HG03095 (cell line): ENCODE data around the gene FAM3B.

Experiments
- ATAC-seq: cut with Tn5 transposase; IDR thresholded peaks from one replicate; pipeline ENCODE4 v1.9.1; 2021; ENCODE audit warnings: moderate library complexity; ENCODE audit not compliant: unreplicated experiment

Gene FAM3B

GRCh38 chr21:41367945-41368734 is 51.5 kb downstream of the FAM3B start:
- peak; percentile 59 for ATAC-seq

GRCh38 chr21:41368735-41369104 is 52.1 kb downstream of the FAM3B start:
- no peak for ATAC-seq

GRCh38 chr21:41369105-41369919 is 52.7 kb downstream of the FAM3B start:
- ATAC-seq, result peak; percentile 39

DNA sequence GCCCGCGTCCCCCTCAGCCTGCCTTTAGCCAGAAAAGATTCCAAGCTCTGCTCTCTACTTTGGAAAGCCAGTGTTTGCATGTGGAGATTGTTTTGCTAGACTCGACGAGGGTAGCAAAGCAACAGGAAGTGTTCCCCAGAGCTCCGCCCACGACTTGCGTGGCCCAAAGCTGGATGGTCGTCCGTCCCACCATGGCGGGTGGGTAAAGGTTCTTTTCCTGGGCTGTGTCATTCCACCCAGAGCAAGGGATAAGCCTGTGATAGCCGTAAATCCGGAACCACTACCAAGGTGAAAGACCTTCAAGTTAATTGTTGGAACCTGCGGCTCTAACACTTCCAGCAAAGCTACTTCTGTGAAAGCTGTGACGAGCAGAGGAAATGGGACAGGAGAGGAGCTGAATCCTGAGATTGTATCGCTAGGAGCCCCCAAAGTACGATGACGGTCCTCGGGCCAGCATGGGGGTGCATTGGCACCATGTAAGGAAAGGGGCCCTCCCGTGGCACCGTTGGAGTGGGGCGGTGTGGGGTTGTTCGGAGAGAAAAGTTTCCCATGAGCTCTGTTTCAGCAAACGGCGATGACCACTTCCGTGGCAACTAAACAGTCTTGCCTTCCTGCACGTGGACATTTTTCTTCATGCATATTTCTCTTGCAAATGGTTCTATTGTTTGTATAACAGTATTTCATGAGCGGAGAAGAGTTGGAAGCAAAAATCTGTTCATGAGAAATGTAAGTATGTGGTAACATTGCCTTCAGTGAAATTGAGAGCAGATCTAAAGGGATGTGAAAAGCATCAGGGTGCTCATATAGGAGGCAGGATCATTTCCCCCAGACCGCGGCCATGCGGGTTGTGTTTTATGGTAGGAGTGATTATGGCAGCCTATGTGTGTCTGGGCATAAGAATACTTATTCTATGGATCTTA is 53.6 kb downstream of the FAM3B start:
- no peak for ATAC-seq

DNA sequence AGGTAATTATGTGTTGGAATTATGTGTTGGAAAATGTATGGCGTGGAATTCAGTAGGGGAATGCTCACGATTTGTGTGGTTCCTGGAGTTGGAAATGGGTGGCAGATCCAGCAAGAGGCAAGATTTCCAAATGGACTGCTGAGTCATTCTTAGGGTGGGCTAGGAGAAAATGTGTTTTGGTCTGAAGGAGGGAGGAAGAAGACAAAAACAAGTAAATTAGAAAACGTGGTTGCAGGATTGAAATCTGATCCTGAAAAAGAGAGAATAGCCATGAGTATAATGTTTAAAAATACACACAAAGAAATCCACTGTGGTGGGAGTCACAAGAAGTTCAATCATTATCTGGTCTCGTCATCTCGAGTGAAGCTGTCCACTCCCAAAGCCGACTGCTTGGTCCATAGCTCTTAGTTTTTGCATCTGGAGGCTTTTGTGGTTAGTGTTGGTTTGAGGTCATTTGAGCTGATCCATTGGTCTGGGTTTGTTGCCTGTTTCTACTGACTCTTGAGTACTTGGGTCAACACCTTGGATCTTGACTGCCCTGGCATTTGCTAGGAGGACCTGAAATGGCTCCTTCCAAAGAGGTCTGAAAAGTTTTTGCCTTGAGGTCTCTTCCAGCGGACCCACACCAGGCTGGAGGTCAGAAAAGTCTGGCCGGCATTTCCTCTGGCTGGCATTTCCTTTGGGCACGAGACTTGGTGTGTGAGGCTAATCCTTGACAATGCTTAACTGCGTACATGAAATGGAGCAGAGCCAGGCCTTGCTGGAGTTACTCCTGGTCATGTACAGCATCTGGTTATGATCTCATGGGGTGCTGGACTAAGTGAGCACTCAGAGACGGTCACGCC is 54.5 kb downstream of the FAM3B start:
- no peak for ATAC-seq

DNA sequence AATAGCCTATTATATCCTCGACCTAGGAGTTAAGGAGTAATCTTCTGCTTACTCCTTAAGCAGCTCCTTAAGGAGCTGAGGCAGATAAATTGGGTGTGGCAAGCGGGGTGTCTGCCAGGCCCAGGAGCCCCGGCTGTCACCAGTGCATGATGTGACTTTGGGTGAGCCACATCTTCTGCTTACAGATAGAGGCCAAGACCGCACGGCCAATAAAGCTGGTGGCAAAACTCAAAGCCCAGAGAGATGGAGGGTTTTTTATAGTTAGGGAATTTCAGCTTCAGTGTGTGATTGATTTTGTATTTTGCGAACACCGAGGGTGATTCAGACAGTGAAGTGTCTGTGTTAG is 55.1 kb downstream of the FAM3B start:
- ATAC-seq, result no peak

GRCh38 chr21:41373253-41373652 is 56.7 kb downstream of the FAM3B start:
- no peak for ATAC-seq

DNA sequence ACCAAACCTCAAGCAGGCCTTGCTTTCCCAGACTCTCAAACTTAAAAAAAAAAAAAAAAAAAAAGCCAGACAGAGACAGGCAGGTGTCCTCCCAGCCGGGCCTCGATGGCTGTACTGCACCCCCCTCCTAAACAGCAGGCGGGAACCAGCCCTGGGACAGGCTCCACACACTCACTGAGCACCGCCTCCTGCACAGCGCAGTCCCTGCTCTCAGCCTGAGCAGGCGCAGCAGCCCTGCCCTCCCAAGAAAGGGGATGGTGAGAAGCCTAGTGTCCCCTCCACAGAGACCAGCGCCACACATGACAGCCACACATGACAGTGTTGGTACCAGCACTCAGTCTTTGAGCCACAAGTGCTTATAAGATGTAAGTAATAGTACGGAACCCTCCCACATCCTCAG is 57.2 kb downstream of the FAM3B start:
- no peak for ATAC-seq

GRCh38 chr21:41374177-41374712 is 57.6 kb downstream of the FAM3B start:
- no peak for ATAC-seq

DNA sequence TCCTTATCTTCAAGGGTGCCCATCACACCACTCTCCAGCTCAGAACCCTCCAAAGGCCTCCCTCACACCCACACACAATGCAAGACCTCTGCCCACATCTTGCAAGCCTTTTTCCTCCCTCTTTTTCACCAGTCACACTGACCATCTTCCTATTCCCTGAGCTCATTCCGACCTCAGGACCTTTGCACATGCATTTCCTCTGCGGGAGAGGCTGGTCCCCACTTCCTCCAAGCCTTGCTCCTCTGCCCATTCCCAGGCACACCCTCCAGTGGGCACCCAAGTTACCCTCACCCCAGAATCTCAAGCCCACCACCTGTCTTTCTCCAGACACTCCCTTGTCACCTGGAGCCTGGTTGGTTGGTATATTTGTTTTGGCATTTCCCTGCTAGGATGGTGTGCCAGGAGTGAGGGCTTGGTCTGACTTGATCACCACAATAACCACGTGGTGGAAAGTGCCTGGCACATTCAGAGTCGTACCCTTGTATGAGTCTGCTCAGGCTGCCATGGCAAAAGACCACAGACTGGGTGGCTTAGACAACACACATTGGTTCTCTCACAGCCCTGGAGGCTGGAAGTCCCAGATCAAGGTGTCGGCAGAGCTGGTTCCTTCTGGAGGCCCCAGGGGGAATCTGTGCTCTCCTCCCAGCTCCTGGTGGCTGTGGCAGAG is 58.4 kb downstream of the FAM3B start:
- ATAC-seq, result no peak

DNA sequence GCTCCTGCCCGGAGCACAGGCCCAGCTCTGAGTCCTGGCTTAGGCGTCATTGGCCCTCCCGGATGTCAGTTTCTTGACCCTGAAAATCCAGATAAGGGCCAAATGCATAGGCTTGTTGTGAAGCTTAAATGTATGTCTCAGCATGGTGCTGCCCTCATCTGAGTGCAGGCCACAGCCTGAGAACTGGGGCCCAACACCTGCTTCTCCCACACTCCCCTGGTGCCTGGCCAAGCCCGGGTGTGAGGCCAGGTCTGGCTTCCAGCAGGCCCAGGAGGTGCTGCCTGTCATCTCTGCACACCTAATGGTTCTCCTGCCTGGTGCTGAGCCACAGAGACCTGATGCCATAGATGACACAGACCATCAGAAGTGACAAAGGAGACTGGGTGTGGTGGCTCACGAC is 59.3 kb downstream of the FAM3B start:
- no peak for ATAC-seq

DNA sequence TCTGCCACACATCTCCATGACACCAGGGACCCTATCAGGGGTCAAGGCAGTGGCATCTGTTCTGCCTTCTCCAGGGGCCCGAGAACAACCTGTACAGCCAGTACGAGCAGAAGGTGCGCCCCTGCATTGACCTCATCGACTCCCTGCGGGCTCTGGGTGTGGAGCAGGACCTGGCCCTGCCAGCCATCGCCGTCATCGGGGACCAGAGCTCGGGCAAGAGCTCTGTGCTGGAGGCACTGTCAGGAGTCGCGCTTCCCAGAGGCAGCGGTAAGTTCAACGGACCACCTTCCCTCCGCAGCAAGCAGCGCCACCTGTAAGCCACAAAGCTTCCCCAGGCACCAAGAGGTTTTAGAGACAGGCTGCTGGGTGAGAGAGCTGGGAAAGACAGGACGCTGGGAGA is 61.1 kb downstream of the FAM3B start:
- ATAC-seq, result no peak

DNA sequence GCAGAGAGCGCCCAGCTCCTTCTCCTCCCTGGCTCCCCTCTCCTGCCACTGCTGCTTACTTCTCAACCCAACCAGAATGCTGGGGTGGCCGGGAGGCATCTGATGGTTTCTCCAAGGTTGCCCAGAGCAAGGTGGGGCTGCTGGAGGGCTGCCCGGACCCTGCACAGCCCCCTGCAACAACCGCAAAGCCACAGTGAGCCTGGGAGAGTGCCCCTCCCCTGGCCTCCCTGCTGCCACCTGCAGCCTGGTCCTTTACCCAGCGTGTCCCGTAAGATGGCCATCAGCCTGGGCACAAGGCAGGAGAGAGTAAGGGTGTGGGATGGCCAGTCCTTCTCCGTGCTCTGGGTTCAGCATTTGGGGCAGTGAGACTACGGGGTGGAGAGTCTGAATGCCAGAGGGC is 62.2 kb downstream of the FAM3B start:
- ATAC-seq, result no peak

DNA sequence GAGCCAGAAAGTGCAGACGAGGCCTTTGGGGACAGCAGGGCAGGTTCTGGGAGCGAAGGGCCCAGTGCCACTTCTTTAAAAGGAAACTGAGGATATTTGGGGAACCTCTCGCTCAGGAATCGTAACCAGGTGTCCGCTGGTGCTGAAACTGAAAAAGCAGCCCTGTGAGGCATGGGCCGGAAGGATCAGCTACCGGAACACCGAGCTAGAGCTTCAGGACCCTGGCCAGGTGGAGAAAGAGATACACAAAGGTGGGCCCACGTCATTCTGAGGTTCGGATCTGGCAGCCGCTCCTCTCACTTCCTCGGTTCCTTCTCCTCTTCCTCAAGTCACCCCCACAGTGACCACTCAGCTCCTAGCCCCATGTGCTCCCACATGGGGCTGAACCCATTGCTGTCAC is 63.3 kb downstream of the FAM3B start:
- ATAC-seq, result no peak

- ATAC-seq, result no peak
Observed at GRCh38 chr21:41381731-41382130, 65.1 kb downstream of the FAM3B start.

- ATAC-seq, result no peak
Observed at GRCh38 chr21:41387042-41387819, 70.6 kb downstream of the FAM3B start.

DNA sequence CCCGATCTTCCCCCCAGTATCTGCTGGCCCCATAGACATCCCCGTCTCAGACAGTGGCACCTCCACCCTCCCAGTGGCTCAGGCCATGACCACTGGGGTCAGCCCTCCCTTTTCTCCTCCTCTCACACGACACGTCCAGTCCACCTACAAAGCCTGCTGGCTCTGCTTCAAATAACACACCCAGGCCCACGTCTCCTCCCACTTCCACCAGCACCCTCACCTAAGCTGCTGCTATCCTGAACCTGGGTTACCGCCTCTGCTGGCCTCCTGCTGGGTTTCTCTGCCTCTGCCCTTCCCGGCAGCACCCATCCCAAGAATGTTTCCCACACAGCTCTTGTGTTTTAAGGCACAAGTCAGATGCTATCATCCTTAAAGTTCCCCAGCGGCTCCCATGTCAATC is 71.2 kb downstream of the FAM3B start:
- ATAC-seq, result no peak

GRCh38 chr21:41388259-41388658 is 71.7 kb downstream of the FAM3B start:
- ATAC-seq, result no peak

DNA sequence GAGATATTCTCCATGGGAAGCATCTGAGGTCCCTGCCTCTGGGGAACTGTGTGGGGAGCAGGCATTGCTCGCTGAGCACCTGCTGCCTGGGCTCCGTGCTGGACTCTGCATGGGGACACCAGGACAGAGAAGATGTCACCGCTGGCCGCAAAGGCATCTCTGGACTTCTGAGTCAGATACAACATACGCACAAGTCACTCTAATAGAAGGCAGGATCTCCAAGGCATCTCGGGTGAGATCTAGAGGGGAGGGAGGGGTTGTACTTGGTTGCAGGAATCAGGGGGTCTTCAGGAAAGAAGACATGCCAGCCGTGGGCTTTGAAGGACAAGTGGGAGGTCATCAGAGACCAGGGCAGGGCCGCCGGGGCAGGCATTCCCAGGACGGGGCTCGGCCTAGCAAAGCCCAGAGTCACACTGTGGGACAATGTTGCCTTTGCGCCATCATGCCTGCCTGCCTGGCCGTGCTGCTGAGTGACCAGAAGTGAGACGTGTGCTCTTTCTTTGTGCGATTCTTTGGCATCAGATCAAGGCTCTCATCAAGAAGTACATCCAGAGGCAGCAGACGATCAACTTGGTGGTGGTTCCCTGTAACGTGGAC is 73.5 kb downstream of the FAM3B start:
- ATAC-seq, result no peak
